ENCODE data around the gene STOML1.

DNA sequence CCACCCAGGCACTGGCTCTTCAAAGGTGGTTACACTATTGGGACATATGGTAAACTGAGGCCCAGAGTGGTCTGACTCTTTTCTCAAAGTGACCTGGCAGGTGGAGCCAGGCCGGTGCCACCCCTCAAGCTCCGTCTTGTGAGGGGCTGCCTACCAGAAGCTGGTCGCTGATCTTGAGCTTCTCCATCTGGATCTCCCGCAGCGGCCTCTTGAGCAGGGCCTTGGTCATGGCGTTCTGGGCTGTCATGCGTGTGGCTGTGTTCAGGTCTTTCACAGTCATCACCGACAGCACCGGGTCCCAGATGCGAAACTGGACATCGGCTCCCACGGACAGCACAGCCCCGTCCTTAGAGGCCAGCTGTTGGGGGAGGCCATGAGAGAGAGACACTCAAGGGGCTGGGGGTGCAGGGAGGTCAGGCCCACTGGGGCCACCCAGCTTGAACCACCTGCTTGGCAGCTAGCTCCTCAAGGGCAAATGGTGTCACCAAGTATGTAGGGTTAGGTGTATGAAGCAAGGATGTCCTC is 3.6 kb downstream of the STOML1 start:
- no peak for TF ChIP-seq EZH2 (IDR thresholded peaks at IDR 0.05; ENCODE audit: low read length)
- TF ChIP-seq, protein P1, sequence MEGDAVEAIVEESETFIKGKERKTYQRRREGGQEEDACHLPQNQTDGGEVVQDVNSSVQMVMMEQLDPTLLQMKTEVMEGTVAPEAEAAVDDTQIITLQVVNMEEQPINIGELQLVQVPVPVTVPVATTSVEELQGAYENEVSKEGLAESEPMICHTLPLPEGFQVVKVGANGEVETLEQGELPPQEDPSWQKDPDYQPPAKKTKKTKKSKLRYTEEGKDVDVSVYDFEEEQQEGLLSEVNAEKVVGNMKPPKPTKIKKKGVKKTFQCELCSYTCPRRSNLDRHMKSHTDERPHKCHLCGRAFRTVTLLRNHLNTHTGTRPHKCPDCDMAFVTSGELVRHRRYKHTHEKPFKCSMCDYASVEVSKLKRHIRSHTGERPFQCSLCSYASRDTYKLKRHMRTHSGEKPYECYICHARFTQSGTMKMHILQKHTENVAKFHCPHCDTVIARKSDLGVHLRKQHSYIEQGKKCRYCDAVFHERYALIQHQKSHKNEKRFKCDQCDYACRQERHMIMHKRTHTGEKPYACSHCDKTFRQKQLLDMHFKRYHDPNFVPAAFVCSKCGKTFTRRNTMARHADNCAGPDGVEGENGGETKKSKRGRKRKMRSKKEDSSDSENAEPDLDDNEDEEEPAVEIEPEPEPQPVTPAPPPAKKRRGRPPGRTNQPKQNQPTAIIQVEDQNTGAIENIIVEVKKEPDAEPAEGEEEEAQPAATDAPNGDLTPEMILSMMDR (optimal IDR thresholded peaks at IDR 0.05 in 1 of 3, IDR thresholded peaks at IDR 0.05 in 1 of 3, conservative IDR thresholded peaks at IDR 0.05 in 1 of 3; ENCODE audit: extremely low read depth in 1 of 3, insufficient read depth in 2 of 3, low read length in 3 of 3), result no peak
